ENCODE measurements around the gene CAMK2A.

The CAMK2A gene

DNA sequence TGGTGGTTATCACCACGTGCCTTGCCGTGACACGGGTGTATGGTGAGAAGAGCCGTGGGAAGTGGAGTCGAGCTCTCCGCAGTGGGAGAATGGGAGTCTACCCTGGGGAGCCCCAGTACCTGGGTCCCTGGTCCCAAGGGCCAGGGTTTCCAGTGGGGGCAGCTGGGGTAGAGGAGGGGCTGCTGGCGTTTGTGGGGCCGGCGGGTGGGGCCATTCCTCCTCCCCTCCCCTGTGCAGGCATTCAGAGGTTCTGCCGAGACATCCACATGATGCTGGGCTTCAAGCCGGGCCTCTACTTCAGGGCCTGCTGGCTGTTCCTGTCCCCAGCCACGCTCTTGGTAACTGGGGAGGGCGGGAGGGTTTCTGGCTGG lies 85.0 kb downstream of the CAMK2A start:
- DNase-seq: no peak

DNA sequence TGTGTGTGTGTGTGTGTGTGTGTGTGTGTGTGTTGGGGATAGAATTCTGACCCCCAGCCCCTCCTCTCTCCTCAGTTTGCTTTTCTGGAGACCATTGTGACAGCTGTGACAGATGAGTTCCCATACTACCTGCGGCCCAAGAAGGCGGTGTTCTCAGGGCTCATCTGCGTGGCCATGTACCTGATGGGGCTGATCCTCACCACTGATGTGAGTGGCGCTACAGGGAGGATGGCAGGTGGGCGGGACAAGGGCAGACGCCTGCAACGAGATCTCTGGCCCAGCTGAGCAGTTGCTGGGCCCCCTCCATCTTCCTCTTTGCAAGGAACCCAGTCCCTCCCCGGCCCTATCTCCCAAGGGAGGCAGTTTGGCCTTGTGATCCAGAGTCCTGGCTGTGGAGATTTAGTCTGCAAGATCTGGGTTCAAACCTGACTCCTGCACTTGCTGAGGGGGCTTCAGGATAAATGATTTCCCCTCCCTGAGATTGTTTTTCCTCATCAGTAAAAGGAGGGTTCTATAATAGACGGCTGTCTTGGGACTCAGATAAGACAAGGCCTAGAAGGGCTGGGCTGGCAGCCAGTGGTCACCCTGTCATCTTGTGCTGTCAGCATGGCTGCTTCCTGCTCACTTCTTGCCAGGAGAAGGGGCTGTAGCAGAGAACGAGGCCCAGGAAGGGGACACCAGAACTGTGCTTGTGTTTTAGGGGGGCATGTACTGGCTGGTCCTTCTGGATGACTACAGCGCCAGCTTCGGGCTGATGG lies 85.6 kb downstream of the CAMK2A start:
- DNase-seq: no peak

DNA sequence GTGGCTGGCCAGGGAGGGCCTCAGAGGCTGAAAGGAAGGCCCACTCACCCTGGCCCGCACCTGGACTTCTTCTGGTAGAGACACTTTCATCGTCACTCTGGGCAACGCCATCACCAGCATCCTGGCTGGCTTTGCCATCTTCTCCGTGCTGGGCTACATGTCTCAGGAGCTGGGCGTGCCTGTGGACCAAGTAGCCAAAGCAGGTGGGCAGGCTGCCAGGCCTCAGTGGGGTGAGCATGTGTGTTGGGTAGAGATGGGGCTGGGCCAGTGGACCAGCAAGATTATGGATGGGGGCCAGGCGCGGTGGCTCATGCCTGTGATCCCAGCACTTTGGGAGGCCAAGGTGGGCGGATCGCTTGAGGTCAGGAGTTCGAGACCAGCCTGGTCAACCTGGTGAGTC lies 87.1 kb downstream of the CAMK2A start:
- no peak for DNase-seq

DNA sequence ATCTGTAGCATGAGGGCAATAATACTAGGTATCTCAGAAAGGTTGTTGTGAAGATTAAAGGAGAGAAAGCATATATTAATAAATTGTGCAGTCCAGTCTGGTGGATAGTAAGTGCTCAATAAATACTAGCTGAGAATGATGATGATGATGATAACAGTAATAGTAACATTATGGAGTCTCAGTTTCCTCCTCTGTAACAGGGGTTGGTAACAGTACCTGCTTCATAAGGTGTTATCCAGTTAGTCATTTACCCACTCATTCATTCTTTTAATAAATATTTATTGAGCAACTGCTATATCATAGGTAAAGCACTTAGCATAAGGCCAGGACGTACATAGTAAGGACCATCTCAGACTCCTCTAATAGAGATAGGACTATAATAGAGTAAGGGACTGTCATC lies 92.1 kb downstream of the CAMK2A start:
- no peak for DNase-seq

DNA sequence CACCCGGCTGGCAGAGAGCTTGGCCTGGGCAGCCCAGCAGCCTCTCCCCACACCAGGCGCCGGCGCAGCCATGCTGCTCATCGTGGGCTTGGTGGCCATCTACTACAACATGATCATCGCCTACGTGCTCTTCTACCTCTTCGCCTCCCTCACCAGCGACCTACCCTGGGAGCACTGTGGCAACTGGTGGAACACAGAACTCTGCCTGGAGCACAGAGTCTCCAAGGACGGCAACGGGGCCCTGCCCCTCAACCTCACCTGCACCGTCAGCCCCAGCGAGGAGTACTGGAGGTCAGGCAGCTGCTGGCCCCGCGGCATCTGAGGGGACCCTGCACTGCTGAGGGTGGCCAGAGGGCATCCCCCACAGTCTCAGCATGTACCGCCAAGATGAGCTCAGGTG lies 92.6 kb downstream of the CAMK2A start:
- no peak for DNase-seq

DNA sequence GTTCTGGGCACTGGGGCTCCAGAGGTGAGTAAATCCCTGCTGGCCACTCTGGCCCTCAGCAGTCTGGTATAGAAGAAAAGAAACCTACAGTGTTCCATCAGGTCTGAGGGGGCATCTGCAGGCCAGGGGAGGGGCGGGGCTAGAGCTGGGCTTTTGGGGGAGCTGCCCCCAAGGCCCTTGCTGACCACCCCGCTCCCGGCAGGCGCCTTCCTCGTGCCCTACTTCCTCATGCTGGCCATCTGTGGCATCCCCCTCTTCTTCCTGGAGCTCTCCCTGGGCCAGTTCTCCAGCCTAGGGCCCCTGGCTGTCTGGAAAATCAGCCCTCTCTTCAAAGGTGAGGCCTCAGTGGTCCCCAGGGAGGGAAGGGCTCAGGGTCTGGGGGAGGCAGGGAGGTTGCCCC lies 93.1 kb downstream of the CAMK2A start:
- no peak for DNase-seq

DNA sequence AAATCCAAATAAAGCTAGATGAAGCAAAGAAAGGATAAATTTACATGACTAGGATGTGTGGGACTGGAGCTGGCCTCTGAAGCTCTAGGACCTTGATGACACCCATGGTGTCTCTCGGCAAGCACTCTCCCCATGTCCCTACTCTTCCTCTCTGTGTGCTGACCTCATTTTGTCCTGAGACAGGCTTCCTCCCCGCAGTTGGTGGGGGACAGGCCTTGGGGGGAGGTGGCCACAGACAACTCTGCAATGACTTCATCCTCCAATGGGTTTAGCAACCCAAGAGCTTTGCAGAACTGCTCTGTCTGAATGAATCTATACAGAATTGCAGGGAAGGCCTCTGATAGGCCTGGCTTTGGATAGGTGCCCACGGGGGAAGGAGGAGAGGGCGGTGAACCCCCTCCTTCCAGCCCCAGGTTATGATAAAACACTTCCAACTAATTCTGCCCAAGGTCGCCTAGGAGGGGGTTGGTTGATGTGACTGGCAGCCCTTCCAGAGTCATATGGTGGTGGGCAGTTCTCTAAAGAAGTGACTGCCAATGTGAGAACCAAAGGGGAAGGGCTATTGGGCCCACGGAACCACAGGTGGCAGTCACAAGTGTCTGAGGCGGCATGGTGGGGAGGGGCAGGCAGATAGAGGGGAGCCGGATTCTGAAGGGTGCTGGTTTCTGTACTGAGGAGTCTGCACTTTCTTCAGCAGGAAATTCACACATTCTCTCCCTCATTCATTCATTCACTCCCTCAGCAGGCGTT lies 93.7 kb downstream of the CAMK2A start:
- no peak for DNase-seq

DNA sequence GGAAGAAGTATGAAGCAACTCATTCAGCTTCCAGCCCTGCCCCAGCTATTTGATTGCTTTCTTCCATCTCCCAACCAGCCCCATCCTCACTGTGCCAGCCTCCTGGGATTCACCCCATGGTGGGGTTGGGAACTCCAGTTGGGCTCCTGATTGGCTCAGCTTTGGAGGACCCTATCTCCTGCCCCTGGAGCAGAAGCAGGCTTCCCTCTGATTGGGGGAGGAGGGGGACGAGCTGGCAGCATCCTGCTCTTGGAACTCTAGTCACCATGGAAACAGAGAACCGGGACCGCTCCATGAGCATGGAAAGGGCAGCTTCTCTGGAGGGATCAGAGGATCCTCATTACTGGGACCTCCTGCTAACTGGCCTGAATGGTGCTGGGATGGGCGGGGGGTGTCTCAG lies 97.1 kb downstream of the CAMK2A start:
- no peak for DNase-seq

DNA sequence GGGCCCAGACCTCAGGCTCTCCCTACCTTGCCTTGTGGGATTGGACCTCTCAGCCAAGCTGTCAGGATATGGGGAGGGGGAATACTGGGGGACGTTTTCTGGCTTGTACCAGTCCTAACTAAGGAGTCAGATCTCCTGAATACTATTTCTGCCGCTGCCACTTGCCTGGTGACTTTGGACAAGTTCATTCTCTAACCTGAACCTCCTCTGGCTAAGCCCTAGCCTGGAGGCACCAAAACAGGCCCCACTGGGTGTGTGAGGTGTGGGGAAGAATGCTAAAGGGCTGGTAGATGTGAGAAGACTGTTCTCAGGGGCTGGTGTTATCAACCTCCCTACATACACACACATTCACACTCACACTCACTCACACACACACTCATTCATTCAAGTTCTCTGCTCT lies 98.6 kb downstream of the CAMK2A start:
- DNase-seq: no peak

DNA sequence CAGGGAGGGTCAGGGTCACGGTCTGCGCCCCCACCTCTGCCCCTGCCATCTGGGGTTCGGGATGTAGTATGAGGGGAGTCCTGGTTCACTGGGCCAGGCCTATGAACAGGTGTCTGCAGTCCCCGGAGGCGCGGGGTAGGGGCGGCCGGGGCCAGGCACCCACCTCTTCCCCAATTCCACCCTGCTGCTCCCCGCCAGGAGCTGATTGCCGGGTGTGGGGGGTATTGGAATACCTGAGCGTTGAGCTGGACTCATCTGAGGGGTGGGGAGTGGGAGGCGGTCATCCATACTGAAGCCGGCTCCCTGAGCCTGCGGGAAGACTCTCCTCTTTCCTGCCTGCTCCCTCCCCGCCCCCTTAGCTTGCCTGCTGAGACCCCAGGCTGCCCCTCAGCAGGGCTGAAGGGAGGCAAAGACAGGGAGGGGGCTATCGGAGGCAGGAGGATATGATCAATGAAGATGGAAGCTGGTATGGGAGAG lies 99.0 kb downstream of the CAMK2A start:
- DNase-seq: no peak

DNA sequence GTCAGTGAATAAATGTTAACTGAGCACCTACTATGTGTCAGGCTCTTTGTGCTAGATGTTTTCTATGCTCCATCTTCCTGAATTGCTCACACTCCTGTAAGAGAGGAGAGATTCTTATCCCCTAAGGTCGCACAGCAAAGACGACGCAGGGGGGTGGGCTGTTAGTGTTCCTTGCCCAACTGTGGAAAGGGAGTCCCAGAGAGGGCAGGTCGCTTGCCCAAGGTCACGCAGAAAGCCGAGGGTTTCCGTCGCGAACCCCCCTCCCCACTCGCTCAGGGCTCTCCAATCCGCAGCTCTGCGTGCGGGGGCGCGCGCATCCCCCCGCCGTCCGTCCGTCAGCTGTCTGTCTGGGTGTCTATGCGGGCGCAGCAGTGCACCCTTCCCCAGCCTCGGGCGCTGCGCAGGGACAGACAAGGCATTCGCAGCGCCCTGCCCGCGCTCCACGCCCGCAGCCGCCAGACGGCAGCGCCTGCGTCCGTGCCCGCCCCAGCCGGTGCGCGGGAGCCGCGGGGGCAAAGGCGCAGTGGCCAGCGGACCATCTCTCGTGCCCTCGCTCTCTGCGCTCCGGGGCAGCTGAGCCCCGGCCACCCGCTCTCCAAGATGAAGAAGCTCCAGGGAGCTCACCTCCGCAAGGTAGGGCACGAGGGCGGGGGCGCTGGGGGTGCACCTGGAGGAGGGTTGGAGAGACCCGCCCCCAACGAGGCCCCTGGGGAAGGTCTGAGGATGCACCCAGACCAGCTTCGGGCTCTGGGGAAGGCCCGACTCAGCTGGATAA lies 99.7 kb downstream of the CAMK2A start, which contains the start of gene SLC6A7:
SLC6A7 (plus strand) TSS at position 335 of the 775 bp plus-strand sequence; CDS start at position 601, 266 bp downstream.
- DNase-seq: no peak

DNA sequence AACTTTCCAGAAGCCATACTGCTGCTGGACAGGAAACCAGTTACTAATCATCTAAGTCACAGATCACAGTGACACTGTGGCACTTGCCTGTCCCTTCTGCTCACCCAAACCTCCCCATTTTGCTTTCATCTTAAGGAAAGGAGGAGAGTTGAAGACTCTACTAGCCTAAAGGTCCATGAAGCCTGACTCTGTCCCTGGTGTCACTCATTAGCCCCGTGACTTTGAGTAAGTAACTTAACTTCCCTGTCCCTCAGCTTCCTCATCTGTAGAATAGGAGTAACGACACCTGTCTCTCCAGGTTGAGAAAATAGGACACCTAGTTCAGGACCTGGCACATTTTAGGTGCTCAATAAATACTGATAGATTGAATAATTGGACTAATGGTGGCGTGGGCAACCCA lies 100.2 kb downstream of the CAMK2A start:
- DNase-seq: no peak

DNA sequence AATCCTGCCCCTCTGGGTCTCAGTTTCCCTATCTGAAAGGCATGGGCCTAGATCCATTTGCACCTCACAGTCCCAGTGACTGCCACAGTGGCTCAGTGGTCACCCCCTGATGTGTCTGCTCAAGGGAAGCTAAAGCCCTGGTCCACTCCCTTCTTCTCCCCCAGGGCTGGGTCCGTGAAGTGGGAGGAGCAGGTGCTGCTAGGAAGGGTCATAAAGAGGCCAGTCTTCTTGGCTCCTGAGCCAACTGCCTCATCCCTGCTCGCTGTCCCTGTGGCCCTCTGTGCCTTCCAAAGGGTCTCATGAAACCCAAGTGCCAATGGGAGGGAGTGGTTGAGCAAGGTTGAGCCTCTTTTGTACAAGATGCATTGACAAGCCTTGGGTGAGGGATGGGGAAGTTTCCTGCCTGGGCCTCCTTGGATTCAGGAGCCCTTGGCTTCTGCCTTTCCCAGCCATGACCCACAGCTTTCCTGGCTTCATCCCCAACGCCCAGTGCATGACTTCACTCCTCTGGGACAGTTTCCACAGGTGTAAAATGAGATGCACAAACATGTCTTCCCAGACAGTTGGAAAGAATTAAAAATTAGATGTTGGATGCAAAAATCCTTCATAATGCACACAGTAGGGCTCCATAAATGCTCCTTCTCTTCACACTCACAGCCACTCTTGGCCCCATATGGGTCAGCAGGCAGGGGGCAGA lies 101.3 kb downstream of the CAMK2A start:
- DNase-seq: no peak

DNA sequence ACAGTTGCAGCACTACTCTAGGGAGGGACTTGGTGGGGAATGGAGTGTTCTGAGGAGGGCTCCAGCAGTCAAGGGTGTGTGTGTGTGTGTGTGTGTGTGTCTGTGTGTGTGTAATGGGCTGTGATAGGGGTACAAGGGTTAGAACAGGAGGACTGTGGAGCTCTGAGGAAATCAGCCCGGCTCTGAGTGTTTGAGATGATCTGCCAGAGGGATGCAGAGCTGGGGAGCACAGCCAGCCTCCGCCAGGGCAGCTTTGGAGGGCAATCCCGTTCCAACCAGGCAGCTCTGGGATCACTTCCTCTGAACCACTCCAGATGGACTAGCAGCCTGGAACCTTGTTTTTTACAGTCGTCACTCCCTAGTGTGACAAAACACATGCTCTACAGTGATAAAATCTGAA lies 102.7 kb downstream of the CAMK2A start:
- no peak for DNase-seq

DNA sequence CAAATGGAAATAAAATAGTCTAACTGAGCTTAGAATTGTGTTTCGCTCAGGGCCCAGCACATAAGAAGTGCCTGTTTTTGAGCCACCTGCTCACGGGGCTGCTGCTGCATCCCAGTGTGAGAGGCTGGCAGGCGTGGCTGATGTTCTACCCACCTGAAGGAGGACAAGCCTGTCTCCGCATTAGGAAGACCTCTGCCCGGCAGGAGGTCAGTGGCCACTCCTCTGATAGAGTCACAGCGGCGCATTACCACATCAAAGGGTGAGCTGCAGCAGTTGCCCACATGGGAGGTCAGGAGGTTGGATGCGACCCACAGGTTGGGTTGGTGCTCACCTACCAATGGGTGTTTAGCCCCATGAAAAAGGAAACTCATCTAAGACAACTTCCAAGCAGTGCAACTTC lies 103.4 kb downstream of the CAMK2A start:
- no peak for DNase-seq

DNA sequence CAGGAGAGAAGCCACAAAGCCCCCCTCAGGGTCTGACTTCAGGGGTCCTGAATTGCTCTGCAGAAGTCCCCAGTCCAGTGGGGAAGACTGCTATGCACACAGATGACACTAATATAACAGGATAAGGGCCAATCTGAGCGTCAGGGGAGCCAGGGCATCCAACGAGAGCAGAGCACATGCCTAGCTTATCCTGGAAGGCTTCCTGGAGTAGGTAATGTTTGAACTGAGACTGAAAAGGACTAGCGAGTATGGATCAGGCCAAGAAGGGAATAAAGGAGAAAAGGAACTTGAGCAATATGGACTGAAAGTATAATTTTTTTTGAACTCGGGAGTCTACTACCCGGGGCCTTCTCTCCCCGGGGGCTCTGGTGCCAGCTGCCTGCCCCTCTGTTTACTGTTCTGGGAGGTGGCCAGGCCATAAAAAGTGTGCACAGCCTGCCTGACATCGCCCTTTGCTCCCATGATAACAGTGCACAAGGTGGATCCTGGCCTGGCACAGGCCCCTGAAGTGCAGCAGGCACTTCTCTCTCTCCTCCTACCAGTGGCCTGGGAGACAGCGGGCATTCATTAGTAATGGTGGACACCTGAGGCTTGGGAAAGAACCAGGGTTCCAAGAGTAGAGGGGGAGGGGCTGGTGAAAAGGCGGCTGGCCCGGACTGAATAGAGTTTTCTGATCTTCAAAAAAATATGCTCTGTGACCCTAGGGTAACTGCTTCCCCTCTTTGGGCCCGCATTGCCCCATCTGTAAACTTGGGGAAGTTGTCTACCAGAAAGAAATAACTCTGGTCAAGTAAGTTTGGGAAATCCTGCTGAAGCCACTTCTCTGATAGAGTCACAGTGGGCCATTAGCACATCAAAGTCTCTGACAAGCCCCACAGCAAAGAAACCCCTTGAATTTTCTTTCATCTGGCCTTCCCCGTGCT lies 104.3 kb downstream of the CAMK2A start:
- no peak for DNase-seq

DNA sequence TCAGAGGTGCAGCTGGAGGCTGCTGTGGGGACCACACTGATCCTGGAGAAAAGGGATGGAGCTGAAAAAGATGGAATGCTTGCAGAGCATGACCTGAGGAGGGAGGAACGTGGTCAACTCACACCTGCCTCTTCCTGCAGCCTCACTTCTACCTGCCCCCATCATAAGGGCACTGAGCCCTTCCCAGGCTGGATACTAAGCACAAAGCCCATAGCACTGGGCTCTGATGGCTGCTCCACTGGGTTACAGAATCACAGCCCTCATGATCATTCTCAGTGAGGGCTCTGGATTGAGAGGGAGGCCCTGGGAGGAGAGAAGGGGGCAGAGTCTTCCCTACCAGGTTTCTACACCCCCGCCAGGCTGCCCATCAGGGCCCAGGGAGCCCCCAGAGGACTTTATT lies 105.6 kb downstream of the CAMK2A start:
- no peak for DNase-seq

DNA sequence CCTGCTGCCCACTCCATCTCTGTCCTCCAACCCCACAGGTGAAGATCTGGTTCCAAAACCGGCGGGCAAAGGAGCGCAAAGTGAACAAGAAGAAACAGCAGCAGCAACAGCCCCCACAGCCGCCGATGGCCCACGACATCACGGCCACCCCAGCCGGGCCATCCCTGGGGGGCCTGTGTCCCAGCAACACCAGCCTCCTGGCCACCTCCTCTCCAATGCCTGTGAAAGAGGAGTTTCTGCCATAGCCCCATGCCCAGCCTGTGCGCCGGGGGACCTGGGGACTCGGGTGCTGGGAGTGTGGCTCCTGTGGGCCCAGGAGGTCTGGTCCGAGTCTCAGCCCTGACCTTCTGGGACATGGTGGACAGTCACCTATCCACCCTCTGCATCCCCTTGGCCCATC lies 106.1 kb downstream of the CAMK2A start:
- DNase-seq: no peak

DNA sequence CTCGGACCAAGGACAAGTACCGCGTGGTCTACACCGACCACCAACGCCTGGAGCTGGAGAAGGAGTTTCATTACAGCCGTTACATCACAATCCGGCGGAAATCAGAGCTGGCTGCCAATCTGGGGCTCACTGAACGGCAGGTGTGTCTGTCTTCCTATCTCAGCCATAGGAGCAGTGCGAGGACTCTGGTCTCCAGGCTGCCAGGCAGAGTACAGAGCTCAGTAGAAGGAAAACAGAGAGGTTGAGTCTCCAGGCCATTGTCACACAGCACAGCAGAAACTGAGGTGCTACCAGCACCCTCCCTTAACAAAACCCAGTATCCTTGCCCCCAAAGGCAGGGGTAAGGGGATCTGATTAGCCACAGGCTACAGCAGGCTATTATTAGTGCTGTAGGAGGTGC lies 106.8 kb downstream of the CAMK2A start:
- no peak for DNase-seq

DNA sequence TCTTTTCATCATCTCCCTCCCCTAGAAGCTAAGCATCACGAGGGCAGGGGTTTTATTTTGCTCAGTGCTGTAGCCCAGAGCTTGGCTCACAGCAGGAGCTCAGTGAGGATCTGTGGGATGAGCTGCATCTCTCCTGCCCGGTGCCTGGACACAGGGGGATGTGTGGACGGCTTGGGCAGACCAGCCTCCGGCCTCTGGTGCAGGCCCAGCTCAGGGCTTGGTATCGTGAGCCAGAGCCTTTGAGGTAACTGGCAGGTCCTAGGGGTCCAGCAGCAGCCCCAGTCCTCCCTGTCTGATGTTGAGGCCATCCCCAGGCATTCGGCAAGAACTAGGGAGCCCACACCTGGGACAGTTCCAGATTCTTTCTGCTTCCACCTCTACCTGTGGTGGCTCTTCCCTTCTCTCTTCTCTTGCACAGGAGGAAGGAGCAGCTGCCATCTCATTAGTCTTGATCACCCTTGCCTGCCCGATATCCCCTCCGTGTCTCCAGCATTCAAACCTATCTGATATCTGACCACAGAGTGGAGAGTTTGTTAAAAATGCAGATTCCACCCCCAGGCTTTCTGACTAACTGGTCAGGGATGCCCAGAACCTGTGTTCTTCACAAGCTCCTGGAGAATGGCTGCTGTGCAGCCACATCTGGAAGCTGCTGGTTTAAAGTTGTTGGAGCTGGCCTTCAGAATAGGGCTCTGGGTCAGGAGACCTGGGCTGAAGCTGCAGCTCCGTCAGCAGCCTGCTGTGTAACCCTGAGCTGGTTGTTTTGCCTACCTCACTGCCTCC lies 107.6 kb downstream of the CAMK2A start:
- DNase-seq: no peak

DNA sequence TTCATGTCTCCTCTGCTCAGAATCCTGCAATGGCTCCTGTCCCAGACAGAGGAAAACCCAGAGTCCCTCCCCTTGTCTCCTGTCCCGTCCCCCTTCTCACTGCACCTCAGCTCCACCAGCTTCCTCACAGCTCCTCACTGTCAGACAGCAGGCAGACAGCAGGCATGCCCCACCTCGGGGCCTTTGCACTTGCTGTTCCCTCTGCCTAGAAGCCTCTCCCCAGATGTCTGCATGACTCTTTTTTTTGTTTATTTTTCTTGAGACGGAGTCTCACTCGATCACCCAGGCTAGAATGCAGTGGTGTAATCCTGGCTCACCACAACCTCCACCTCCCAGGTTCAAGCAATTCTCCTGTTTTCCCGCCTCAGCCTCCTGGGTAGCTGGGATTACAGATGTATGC lies 108.5 kb downstream of the CAMK2A start:
- DNase-seq: no peak

Measured in activated CD4-positive, CD25-positive, alpha-beta regulatory T cell (primary cell).